Activated T-cell treated with anti-CD3 and anti-CD28 coated beads for 48 hours (primary cell): Measurements from ENCODE around the gene TDP2.
A peak's percentile ranks its signal among the peaks of the same experiment; 100 is the strongest.

ENCODE experiments used
- DNase-seq: peaks from one replicate; pipeline ENCODE4 v3.0.0-alpha.2; 2020; ENCODE audit warnings: low read depth

Gene TDP2

GRCh38 chr6:24666641-24667377 is at the start of gene TDP2, which contains the start of gene ACOT13:
Gene TDP2, minus strand, starts transcription at chr6:24666899. Its CDS starts 37 bp downstream, at chr6:24666862.
Gene ACOT13, plus strand, starts transcription at chr6:24667077. Its CDS starts 187 bp downstream, at chr6:24667264.
- DNase-seq, result peak; percentile 96

- DNase-seq, result no peak
These were observed 44.0 kb upstream of the TDP2 start for GRCh38 chr6:24710519-24711303.

- no peak for DNase-seq
These were observed 42.5 kb upstream of the TDP2 start for GRCh38 chr6:24709014-24709711.

- DNase-seq, result no peak
These were observed 41.9 kb upstream of the TDP2 start for GRCh38 chr6:24708612-24709011.

GRCh38 chr6:24704468-24704867 is 37.8 kb upstream of the TDP2 start:
- no peak for DNase-seq

GRCh38 chr6:24702720-24703282 is 36.1 kb upstream of the TDP2 start:
- no peak for DNase-seq

GRCh38 chr6:24699521-24700359 is 33.0 kb upstream of the TDP2 start:
- no peak for DNase-seq

- no peak for DNase-seq
These were observed 29.4 kb upstream of the TDP2 start for GRCh38 chr6:24696097-24696496.

- DNase-seq, result peak; percentile 18
These were observed 28.9 kb upstream of the TDP2 start for GRCh38 chr6:24695635-24696034.

- no peak for DNase-seq
These were observed 27.5 kb upstream of the TDP2 start for GRCh38 chr6:24694198-24694597.

- DNase-seq, result no peak
These were observed 26.3 kb upstream of the TDP2 start for GRCh38 chr6:24692848-24693592.

GRCh38 chr6:24692415-24692814 is 25.7 kb upstream of the TDP2 start:
- DNase-seq, result no peak

- DNase-seq, result no peak
These were observed 25.3 kb upstream of the TDP2 start for GRCh38 chr6:24692003-24692402.

GRCh38 chr6:24691550-24691949 is 24.9 kb upstream of the TDP2 start:
- DNase-seq, result no peak

GRCh38 chr6:24690593-24690992 is 23.9 kb upstream of the TDP2 start:
- DNase-seq, result no peak

- no peak for DNase-seq
These were observed 23.3 kb upstream of the TDP2 start for GRCh38 chr6:24689964-24690363.

GRCh38 chr6:24686946-24687345 is 20.2 kb upstream of the TDP2 start:
- DNase-seq, result no peak

GRCh38 chr6:24686408-24686807 is 19.7 kb upstream of the TDP2 start:
- no peak for DNase-seq

- DNase-seq, result no peak
These were observed 16.9 kb upstream of the TDP2 start for GRCh38 chr6:24683297-24684296.
